Superior temporal gyrus (tissue), 1 donor: ENCODE data around the gene TTLL8.

Experiments used
- DNase-seq: peaks from one replicate; pipeline ENCODE4 v3.0.0-alpha.2; 2016; ENCODE audit errors: extremely low spot score

Gene TTLL8

DNA sequence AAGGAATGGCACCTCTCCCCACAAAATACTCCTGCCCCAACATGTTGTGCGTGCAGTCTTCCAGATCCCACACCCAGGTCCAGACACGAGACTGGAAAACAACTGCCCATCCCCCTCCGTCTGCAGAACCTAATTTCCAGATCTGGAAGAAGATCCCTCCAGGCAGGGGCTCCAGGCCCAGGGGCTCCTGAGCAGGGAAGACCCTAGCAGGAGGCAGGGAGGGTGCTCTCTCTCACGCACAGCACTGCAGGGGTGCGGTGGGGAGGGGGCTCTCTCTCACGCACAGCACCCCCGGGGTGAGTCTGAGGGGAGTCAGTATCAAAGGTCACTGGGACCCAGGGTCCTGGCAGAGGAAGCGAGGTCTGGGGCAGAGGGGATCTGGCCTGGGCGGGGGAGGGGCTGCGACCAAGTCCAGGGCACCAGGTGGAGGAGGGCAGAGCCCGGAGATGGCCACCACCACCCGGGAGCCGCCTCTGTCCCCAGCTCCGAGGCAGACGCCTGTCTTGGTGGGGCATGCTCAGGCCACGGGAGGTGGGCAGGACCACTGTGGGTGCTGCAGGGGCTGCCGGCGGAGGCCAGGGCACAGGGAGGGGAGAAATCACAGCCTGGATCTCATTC, 25.5 kb upstream of the TTLL8 start:
- no peak for DNase-seq

DNA sequence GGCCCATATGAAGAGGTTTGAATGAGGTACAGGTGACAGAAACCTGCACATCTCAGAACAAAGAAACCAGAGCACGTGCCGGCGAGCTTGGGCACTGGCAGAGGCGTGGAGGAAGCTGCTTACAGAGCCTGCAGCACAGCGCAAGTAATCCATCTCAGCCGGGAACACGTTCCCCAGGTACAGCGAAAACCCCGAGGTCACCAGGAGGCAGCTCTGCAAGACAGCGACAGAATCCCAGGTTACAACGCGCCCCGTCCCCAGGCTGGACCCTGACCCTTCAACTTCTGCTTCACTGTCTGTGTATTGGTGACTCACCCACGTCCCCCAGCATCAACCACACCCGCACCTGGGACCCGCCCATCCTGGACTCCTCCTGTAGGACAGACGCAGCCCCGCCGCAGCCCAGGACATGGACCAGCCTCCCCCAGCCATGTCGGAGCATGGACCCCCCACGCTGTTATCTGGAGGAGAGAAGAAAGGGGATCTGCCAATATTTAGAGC, 24.9 kb upstream of the TTLL8 start:
- no peak for DNase-seq

DNA sequence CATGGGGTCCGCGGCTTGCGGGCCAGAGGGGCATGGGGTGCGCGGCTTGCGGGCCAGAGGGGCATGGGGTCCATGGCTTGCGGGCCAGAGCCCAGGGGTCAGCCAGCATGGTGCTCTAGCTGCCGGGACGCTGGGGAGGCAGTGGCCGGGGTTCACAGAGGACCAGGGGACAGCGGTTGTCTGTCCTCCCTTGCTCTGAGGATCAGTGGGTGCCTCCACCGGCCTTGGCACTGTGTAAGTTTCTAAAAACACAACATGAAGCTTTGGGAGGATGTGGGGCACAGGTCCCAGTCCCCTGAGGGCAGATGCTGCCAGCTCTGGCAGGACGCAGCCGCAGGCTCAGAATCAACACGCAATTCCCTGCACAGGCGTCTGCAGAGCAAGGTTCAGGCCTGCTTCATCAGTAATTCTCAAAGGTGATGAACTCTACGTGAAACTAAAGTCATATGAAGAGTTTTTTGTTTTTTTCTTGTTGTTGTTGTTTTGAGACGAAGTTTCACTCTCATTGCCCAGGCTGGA, 24.2 kb upstream of the TTLL8 start:
- no peak for DNase-seq

DNA sequence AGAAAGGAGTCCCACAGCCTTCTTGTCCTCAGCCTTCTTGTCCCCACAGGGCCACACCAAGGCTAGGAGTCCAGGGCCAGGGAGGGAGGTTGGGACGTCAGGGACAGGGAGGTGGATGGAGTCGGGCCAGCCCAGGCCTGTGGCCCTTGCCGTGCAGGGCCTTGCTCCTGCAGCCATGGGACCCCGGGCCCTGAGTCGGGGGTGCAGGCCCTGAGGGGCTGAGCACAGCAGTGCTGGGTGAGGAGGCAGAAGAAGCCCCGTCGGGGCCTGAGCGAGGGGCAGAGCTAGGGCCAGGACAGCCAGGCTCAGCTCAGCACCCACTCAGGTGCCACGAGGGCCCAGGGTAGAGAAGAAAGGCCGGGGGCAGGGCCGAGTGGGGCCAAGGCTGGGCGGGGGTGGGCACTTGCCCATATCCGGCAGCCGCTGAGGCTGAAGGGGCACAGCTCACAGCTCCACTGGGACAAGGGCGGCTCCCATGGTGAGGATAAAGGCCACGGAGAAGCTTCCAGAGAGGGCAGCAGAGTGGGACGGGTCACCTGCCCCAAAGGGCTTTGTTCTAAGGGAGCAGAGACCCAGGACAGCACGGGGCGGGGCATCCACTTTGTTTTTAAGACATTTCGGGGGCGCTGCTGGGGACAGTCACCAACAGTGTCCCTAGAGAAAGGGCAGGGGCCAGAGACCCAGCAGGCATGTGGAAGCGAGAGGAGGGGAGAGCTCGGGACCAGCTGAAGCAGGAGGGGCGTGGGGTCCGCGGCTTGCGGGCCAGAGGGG, 23.5 kb upstream of the TTLL8 start:
- DNase-seq, result no peak

DNA sequence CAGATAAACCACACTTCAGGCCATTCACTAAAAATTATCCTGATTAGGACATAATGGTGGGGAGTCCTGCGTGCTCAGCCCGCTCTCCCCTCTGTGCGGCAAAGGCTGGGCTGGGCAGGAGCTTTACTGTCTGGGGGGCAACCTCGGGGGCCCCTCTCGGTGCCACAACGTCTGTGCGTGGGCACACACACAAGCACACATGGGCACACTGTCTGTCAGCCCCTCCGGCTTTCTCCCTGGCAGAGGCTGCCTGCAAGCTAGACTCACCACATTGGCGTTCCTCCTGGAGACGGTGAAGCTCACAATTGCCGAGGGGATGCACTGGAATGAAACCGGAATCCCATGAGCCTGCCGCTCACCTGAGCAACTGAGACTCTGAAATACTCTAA, 22.0 kb upstream of the TTLL8 start:
- no peak for DNase-seq

GRCh38 chr22:50078761-50079160, 20.7 kb upstream of the TTLL8 start:
- DNase-seq, result no peak

DNA sequence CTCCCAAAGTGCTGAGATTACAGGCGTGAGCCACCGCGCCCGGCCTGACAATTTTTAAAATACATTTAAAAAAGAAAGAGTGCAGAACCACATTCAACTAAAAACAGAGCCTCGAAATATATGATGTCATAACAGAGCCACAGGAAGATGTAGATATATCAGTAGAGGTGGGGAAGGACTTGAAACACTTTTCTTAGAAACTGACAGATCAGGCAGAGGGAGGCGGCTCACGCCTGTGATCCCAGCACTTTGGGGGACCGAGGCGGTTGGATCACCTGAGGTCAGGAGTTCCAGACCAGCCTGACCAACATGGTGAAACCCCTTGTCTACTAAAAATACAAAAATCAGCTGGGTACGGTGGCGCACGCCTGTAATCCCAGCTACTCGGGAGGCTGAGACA, 20.1 kb upstream of the TTLL8 start:
- no peak for DNase-seq

- no peak for DNase-seq
Measured at GRCh38 chr22:50076646-50077535, 18.8 kb upstream of the TTLL8 start.

DNA sequence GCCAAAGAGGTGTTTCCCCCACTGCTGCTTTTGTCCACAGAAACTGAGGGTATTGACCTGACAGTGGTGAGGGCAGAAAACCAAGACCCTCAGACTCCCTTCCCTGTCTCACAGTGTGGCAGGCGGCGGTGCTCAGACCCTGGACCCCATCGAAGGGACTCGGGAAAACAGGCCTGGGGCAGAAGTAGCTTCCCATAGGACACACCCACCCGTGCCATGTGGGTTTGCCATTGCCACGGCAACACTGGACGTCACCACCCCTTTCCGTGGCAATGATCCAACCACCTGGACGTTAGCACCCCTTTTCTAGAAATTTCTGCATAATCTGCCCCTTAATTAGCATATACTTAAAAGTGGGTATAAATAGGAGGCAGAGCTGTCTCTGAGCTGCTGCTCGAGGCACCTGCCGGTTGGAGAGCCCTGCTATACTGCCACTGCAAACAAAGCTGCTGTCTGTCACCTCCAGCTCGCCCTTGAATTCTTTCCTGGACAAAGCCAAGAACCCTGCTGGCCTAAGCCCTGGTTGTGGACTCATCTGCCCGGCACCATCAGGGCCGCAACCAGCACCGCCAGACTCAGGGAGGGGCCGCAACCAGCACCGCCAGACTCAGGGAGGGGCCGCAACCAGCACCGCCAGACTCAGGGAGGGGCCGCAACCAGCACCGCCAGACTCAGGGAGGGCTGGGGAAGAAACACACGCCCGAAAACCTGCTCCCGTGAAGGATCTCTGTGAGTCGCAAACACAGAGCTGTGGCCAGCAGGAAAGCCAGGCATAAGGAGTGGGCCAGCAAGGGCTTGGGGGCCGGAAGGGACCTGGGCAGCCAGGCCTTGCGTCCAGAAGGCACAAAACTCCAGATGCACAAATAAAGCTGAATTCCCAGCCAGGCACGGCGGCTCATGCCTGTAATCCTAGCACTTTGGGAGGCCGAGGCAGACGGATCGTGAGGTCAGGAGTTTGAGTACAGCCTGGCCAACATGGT, 16.7 kb upstream of the TTLL8 start:
- no peak for DNase-seq

DNA sequence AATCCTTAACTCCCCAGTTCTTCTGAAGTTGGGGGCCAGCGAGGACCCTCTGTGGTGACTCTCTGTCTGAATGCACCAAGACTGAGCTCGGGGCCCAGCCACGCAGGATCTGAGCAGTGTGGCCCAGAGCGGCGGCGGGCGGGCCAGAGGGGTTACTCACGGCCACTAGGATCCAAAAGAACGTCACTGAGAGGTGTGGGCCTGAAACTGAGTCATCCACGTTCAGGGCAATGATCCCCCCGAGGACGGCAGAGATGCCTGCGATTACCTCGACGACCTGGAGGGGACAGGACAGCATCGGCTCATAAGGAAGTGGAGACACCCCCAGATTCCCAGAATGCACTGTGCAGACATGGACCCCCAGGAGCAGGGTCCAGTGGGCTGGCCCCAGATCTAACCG, 16.0 kb upstream of the TTLL8 start:
- DNase-seq, result no peak

GRCh38 chr22:50072714-50073538, 14.8 kb upstream of the TTLL8 start:
- no peak for DNase-seq

DNA sequence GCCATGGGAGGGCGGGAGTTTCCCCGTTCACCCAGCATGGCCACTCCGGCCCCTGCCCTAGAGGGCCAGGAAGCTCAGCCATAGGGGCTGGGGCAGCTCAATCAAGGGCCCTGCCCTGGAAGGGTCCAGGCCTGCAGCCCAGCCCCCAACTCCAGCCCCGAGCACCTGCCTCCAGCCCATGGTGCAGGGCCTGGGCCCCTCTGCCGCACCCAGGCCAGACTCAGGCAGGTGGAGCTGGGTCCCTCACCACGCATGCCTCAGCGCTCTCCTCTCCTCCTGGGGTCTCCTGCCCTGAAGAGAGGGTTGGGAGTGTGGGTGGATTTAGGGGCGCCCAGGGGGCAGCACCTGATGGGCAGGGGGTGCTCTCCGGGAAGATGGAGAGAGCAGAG, 14.1 kb upstream of the TTLL8 start:
- no peak for DNase-seq

GRCh38 chr22:50071432-50072166, 13.5 kb upstream of the TTLL8 start:
- no peak for DNase-seq

GRCh38 chr22:50070366-50070765, 12.3 kb upstream of the TTLL8 start:
- no peak for DNase-seq

- DNase-seq, result no peak
Measured at GRCh38 chr22:50068096-50068495, 10.0 kb upstream of the TTLL8 start.

DNA sequence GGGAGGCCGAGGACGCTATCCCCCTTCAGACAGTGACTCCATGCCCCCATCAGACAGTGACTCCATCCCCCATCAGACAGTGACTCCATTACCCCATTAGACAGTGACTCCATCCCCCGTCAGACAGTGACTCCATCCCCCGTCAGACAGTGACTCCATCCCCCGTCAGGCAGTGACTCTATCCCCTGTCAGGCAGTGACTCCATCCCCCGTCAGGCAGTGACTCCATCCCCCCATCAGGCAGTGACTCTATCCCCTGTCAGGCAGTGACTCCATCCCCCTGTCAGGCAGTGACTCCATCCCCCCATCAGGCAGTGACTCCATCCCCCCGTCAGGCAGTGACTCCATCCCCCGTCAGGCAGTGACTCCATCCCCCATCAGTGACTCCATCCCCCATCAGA, 9.1 kb upstream of the TTLL8 start:
- no peak for DNase-seq

DNA sequence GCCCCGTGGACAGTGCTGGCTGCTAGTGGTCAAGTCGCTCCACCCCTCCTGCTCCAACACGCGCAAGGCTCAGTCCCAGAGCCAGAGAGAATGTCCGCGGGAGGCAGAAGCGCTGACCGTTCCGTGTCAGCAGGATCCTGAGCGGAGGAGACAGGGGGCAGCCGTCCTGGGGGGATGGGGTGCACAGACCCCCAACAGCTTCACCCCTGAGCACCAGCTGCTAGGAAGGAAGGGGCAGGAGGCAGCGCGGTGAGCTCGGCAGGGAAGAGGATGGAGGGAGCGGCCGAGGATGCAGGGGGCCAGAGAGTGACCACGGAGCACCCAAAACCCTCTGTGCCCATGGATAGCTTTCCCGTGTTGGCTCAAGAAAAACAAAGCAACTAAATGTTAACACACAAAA, 6.4 kb upstream of the TTLL8 start:
- DNase-seq, result no peak

GRCh38 chr22:50063589-50064393, 5.7 kb upstream of the TTLL8 start:
- no peak for DNase-seq
